Gastroesophageal sphincter (tissue), 4 donors: Measurements from ENCODE around the gene CACNA1I. TPM values are rescaled to one million over a fixed set of nuclear protein-coding genes. Genes with fewer than 3 reads are reported as not detected.

Source experiments
- ATAC-seq: fragments of 150-250 bp; one replicate; pipeline ENCODE4 v1.9.1; 2016; ENCODE audit warnings: mild to moderate bottlenecking, moderate library complexity
- H3K27ac ChIP-seq, 4 donors: fragments of 200-600 bp; sonication (generic) in 3 of 4; 1 replicate in 3 of 4; 2 replicates in 1 of 4; pipeline ENCODE4 v1.5.1; 2016 to 2019
- H3K27me3 ChIP-seq: fragments of 200-600 bp; sonication (generic); one replicate; pipeline ENCODE4 v1.5.1; 2019
- H3K36me3 ChIP-seq, 2 donors: fragments of 200-600 bp; sonication (generic); one replicate each; pipeline ENCODE4 v1.5.1; 2019; ENCODE audit warnings: control low read depth in 1 of 2
- H3K4me1 ChIP-seq, 3 donors: fragments of 200-600 bp; sonication (generic); 1 replicate in 2 of 3; 2 replicates in 1 of 3; pipeline ENCODE4 v1.5.1; 2016 to 2019; ENCODE audit warnings: control low read depth in 2 of 3
- H3K4me3 ChIP-seq, 2 donors: fragments of 200-600 bp; sonication (generic); one replicate each; pipeline ENCODE4 v1.5.1; 2019; ENCODE audit warnings: mild to moderate bottlenecking in 1 of 2, moderate library complexity in 1 of 2
- H3K9me3 ChIP-seq, 3 donors: fragments of 200-600 bp; sonication (generic); one replicate each; pipeline ENCODE4 v1.5.1; 2017 to 2019; ENCODE audit warnings: control low read depth in 2 of 3
- CTCF ChIP-seq, 4 experiments: fragments of 200-600 bp in 2 of 4; fragments of 450-650 bp in 2 of 4; sonication (generic) in 1 of 4; IDR thresholded peaks; one replicate each; pipeline ENCODE4 v1.5.1; 2017 to 2019; ENCODE audit warnings: antibody characterized with exemption in 4 of 4, mild to moderate bottlenecking in 2 of 4, moderate library complexity in 2 of 4
- EP300 ChIP-seq: sonication (generic); formaldehyde crosslinking; IDR thresholded peaks from one replicate; pipeline ENCODE4 v1.6.1; 2017; ENCODE audit warnings: antibody characterized with exemption, mild to moderate bottlenecking
- POLR2A ChIP-seq, 2 donors: fragments of 450-650 bp; IDR thresholded peaks; one replicate each; pipeline ENCODE4 v1.6.1; 2017; ENCODE audit warnings: antibody characterized with exemption in 2 of 2, mild to moderate bottlenecking in 2 of 2, moderate library complexity in 1 of 2
- POLR2AphosphoS5 ChIP-seq: sonication (generic); formaldehyde crosslinking; IDR thresholded peaks from one replicate; pipeline ENCODE4 v1.6.1; 2017; ENCODE audit warnings: antibody characterized with exemption
- WGBS, 2 donors: methylation state at CpG; one replicate each; pipeline ENCODE4 v1.1.5; 2018; ENCODE audit warnings: low coverage in 1 of 2; 5-methylcytosine and 5-hydroxymethylcytosine counted together
- total RNA-seq, 4 donors: library from RNA; depleted of rRNA; stranded (reverse); fragments of >200 nt; gene quantifications; one replicate each; pipeline ENCODE4 v1.1.0, GENCODE V29; 2016

The CACNA1I gene
- total RNA-seq, 4 donors from 2014 or later: 0.04 to 0.54 (median 0.11) TPM

- Histone ChIP-seq H3K27me3 (peaks cover 70% of the 10 kb centered on the region), H3K27ac (no peak overlapping the region), H3K4me3 (no peak overlapping the region), H3K36me3 (no peaks in the 10 kb centered on the region), H3K9me3 (peaks cover 0 to 42% (median 0%) of the 10 kb centered on the region in 3 donors), H3K4me1 (peaks cover 0 to 28% (median 4%) of the 10 kb centered on the region in 3 donors)
- 35 to 64% methylated on average over 2 to 3 of the region's 7 CpGs for WGBS, 2 donors
- ATAC-seq: no peak
- TF ChIP-seq POLR2AphosphoS5 (no peak), POLR2A (IDR thresholded peaks at IDR 0.05) (no peak), CTCF (IDR thresholded peaks at IDR 0.05) (no peak), EP300 (no peak)
These were observed 96.4 kb downstream of the CACNA1I start for GRCh38 chr22:39666926-39667325.

- TF ChIP-seq EP300 (no peak), CTCF (IDR thresholded peaks at IDR 0.05) (no peak), POLR2AphosphoS5 (no peak), POLR2A (IDR thresholded peaks at IDR 0.05) (no peak)
- Histone ChIP-seq H3K9me3 (peaks cover 0 to 63% (median 0%) of the 10 kb centered on the region in 3 donors), H3K27ac (no peak overlapping the region), H3K4me1 (peaks cover 0 to 5% (median 0%) of the 10 kb centered on the region in 3 donors), H3K4me3 (no peak overlapping the region), H3K36me3 (no peaks in the 10 kb centered on the region), H3K27me3 (peaks cover 56% of the 10 kb centered on the region)
- ATAC-seq: no peak
- WGBS, 2 donors: 100% methylated on average over 1 of the region's 2 CpGs; no CpG with 5 or more reads in 1 of the 2 donors
These were observed 98.9 kb downstream of the CACNA1I start for GRCh38 chr22:39669432-39669831.

- Histone ChIP-seq H3K27me3 (peaks cover 49% of the 10 kb centered on the region), H3K4me1 (no peaks in the 10 kb centered on the region), H3K9me3 (peaks cover 0 to 63% (median 0%) of the 10 kb centered on the region in 3 donors), H3K4me3 (no peak overlapping the region), H3K27ac (no peak overlapping the region), H3K36me3 (no peaks in the 10 kb centered on the region)
- TF ChIP-seq POLR2AphosphoS5: no peak
- TF ChIP-seq EP300: no peak
- no peak for TF ChIP-seq CTCF (IDR thresholded peaks at IDR 0.05)
- no peak for TF ChIP-seq POLR2A (IDR thresholded peaks at IDR 0.05)
- ATAC-seq: no peak
- WGBS, 2 donors: 78 to 100% methylated on average over 1 of the region's 3 CpGs
These were observed 101.4 kb downstream of the CACNA1I start for GRCh38 chr22:39671936-39672335.

DNA sequence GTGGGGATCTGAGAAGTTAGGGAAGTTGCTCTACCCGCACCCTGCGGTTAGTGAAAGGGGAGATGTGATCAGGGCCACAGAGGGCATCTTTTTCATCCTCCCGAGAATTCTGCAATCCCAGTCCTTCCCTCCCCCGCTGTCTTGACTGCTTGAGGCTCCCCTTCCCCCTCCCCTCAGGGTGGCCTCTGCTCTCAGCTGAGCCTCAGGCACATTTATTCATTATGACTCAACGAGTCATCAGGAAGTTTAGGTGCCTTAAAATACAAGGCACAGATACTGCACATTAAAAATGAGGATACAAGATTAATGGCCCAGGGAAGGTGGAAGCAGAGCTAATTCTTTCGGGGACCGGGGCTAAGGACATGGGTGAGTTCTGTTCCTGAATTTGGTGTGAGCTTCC lies 104.0 kb downstream of the CACNA1I start:
- Histone ChIP-seq H3K4me3 (no peak overlapping the region), H3K27ac (no peak overlapping the region), H3K27me3 (peaks cover 53% of the 10 kb centered on the region), H3K9me3 (peaks cover 0 to 43% (median 0%) of the 10 kb centered on the region in 3 donors), H3K4me1 (no peaks in the 10 kb centered on the region), H3K36me3 (no peaks in the 10 kb centered on the region)
- 44 to 54% methylated on average over 6 to 7 of the region's 7 CpGs for WGBS, 2 donors
- no peak for ATAC-seq
- TF ChIP-seq POLR2A (IDR thresholded peaks at IDR 0.05): no peak
- TF ChIP-seq CTCF (IDR thresholded peaks at IDR 0.05): no peak
- TF ChIP-seq POLR2AphosphoS5: no peak
- TF ChIP-seq EP300: no peak

DNA sequence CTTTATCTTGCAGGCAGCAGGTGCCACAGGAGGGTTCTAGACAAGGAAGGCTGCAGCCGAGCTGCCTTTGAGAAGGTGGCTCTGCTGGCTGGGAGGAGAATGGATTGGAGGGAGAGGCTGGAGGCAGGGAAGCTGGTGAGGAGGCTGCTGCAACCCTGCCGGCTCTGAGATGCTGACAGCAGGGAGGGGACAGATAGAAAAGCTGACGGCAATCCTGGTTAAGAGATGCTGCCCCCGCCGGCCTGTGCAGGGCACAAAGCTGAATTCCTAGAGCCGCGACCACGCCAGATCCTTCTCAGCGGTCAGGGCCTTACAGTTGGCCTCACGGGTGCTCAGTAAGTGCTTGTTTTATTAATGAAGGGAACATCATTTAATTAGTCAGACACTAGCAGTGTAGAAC lies 105.4 kb downstream of the CACNA1I start:
- ATAC-seq: no peak
- no peak overlapping the region for H3K4me3 ChIP-seq
- H3K9me3 ChIP-seq: peaks cover 0 to 30% (median 0%) of the 10 kb centered on the region in 3 donors
- H3K36me3 ChIP-seq: no peaks in the 10 kb centered on the region
- 32 to 53% methylated on average over 4 to 10 of the region's 10 CpGs for WGBS, 2 donors
- TF ChIP-seq CTCF (IDR thresholded peaks at IDR 0.05) (no peak), POLR2A (IDR thresholded peaks at IDR 0.05) (no peak), EP300 (no peak), POLR2AphosphoS5 (no peak)
- peaks cover 57% of the 10 kb centered on the region for H3K27me3 ChIP-seq
- no peaks in the 10 kb centered on the region for H3K4me1 ChIP-seq
- H3K27ac ChIP-seq: no peak overlapping the region
